Stimulated activated CD4-positive, alpha-beta T cell treated with anti-CD3 and anti-CD28 coated beads, Interleukin-15, amount 100 ng/mL, for 1 hour (primary cell): ENCODE data around the gene GEN1.
A peak's percentile ranks its signal among the peaks of the same experiment; 100 is the strongest.
"Not testable (repeated sequence)": the region's sequence is repeated elsewhere in the genome, so short reads cannot be mapped to it uniquely, and the experiment has no call there.

Experiments used
- DNase-seq, 2 donors: peaks; one replicate each; pipeline ENCODE4 v3.0.0-alpha.2; 2020; ENCODE audit warnings: low read depth in 1 of 2, low spot score in 1 of 2

GEN1 gene

GRCh38 chr2:17821535-17822444 lies 67.9 kb downstream of the GEN1 start:
- DNase-seq: no peak

GRCh38 chr2:17822445-17823117 lies 68.6 kb downstream of the GEN1 start:
- no peak for DNase-seq

GRCh38 chr2:17823646-17824045 lies 69.7 kb downstream of the GEN1 start:
- not testable (repeated sequence) for DNase-seq

- DNase-seq: no peak
Measured at GRCh38 chr2:17827316-17827715, 73.4 kb downstream of the GEN1 start.

- no peak for DNase-seq
Measured at GRCh38 chr2:17827785-17828184, 73.8 kb downstream of the GEN1 start.

- DNase-seq: peak in 1 of 2 donors; percentile 17
Measured at GRCh38 chr2:17830053-17831034, 76.4 kb downstream of the GEN1 start.

- DNase-seq: no peak
Measured at GRCh38 chr2:17835516-17835915, 81.6 kb downstream of the GEN1 start.
